ENCODE data around the gene C6orf47. TPM values are rescaled to one million over a fixed set of nuclear protein-coding genes. Genes with fewer than 3 reads are reported as not detected.

C6orf47 gene
- 11.3 to 13.3 TPM (median 12.8 TPM) in 5 replicates for total RNA-seq (2022; extraction: Qiagen RNA extraction)

GRCh38 chr6:31660381-31661261 lies at the start of gene C6orf47:
C6orf47 (minus strand) TSS chr6:31660778; CDS start chr6:31659947, 831 bp downstream.

GRCh38 chr6:31706599-31706998 lies 46.0 kb upstream of the C6orf47 start, which contains the start of gene LY6G6F:
LY6G6F (plus strand) TSS chr6:31706866; CDS start chr6:31706907, 41 bp downstream.

GRCh38 chr6:31702819-31703716 lies 42.5 kb upstream of the C6orf47 start, which contains the start of gene ABHD16A:
ABHD16A (minus strand) TSS chr6:31703324; CDS start chr6:31703281, 43 bp downstream.

GRCh38 chr6:31680226-31681134 lies 19.9 kb upstream of the C6orf47 start, which contains the start of gene LY6G5C:
LY6G5C (minus strand) TSS chr6:31681067; CDS start chr6:31680373, 694 bp downstream.

GRCh38 chr6:31669676-31670075 lies 9.1 kb upstream of the C6orf47 start, which contains the start of gene LY6G5B:
LY6G5B (plus strand) TSS chr6:31669976; CDS start chr6:31670951, 975 bp downstream.

GRCh38 chr6:31665501-31666336 lies 5.1 kb upstream of the C6orf47 start, which contains the start of gene CSNK2B:
CSNK2B (plus strand) TSS chr6:31666080; CDS start chr6:31666832, 752 bp downstream.

GRCh38 chr6:31664790-31665500 lies 4.4 kb upstream of the C6orf47 start, which contains the start of gene GPANK1:
GPANK1 (minus strand) TSS chr6:31664997; CDS start chr6:31664478, 519 bp downstream.

GRCh38 chr6:31655349-31656237 lies 5.0 kb downstream of the C6orf47 start, which contains the start of gene APOM:
APOM (plus strand) TSS chr6:31655894; CDS start chr6:31655967, 73 bp downstream.

GRCh38 chr6:31620586-31621319 lies 39.8 kb downstream of the C6orf47 start, which contains the start of gene PRRC2A:
PRRC2A (plus strand) TSS chr6:31620715; CDS start chr6:31622790, 2,075 bp downstream.

GRCh38 chr6:31614684-31615578 lies 45.6 kb downstream of the C6orf47 start, which contains the start of gene AIF1:
AIF1 (plus strand) TSS chr6:31615234; CDS start chr6:31615330, 96 bp downstream.

Other genes starting within 250 kb of the C6orf47 start
- gene MICB, start 162.6 kb downstream of the C6orf47 start, total RNA-seq (2022; extraction: Qiagen RNA extraction): 5.3 to 7.8 TPM (median 7.0 TPM) in 5 replicates
- not detected in 5 replicates for gene MCCD1, start 131.8 kb downstream of the C6orf47 start, total RNA-seq (2022; extraction: Qiagen RNA extraction)
- gene DDX39B, start 118.8 kb downstream of the C6orf47 start, total RNA-seq (2022; extraction: Qiagen RNA extraction): 267 to 386 TPM (median 346 TPM) in 5 replicates
- 0.42 to 0.88 TPM (median 0.78 TPM) in 5 replicates for gene ATP6V1G2, start 114.2 kb downstream of the C6orf47 start, total RNA-seq (2022; extraction: Qiagen RNA extraction)
- 8.9 to 13.0 TPM (median 12.2 TPM) in 5 replicates for gene NFKBIL1, start 113.2 kb downstream of the C6orf47 start, total RNA-seq (2022; extraction: Qiagen RNA extraction)
- 0.06 to 0.21 TPM (median 0.12 TPM) in 4 of 5 replicates, not detected in the other for gene LTA, start 88.5 kb downstream of the C6orf47 start, total RNA-seq (2022; extraction: Qiagen RNA extraction)
- 0.06 TPM in 1 of 5 replicates, not detected in the others for gene TNF, start 85.2 kb downstream of the C6orf47 start, total RNA-seq (2022; extraction: Qiagen RNA extraction)
- 0.20 to 0.46 TPM (median 0.32 TPM) in 5 replicates for gene LTB, start 78.4 kb downstream of the C6orf47 start, total RNA-seq (2022; extraction: Qiagen RNA extraction)
- gene LST1, start 74.5 kb downstream of the C6orf47 start, total RNA-seq (2022; extraction: Qiagen RNA extraction): 0.11 TPM in 1 of 5 replicates, not detected in the others
- gene NCR3, start 67.8 kb downstream of the C6orf47 start, total RNA-seq (2022; extraction: Qiagen RNA extraction): not detected in 5 replicates
- gene AIF1, start 45.5 kb downstream of the C6orf47 start, total RNA-seq (2022; extraction: Qiagen RNA extraction): not detected in 5 replicates
- gene PRRC2A, start 40.1 kb downstream of the C6orf47 start, total RNA-seq (2022; extraction: Qiagen RNA extraction): 60.5 to 88.7 TPM (median 87.7 TPM) in 5 replicates
- 106 to 143 TPM (median 140 TPM) in 5 replicates for gene BAG6, start 8.1 kb downstream of the C6orf47 start, total RNA-seq (2022; extraction: Qiagen RNA extraction)
- gene APOM, start 4.9 kb downstream of the C6orf47 start, total RNA-seq (2022; extraction: Qiagen RNA extraction): 2.7 to 3.8 TPM (median 3.3 TPM) in 5 replicates
- gene GPANK1, start 4.2 kb upstream of the C6orf47 start, total RNA-seq (2022; extraction: Qiagen RNA extraction): 8.9 to 12.1 TPM (median 11.6 TPM) in 5 replicates
- gene CSNK2B, start 5.3 kb upstream of the C6orf47 start, total RNA-seq (2022; extraction: Qiagen RNA extraction): 165 to 180 TPM (median 171 TPM) in 5 replicates
- gene LY6G5B, start 9.2 kb upstream of the C6orf47 start, total RNA-seq (2022; extraction: Qiagen RNA extraction): 2.7 to 4.4 TPM (median 4.0 TPM) in 5 replicates
- 0.82 to 1.8 TPM (median 1.4 TPM) in 5 replicates for gene LY6G5C, start 20.3 kb upstream of the C6orf47 start, total RNA-seq (2022; extraction: Qiagen RNA extraction)
- 13.2 to 16.4 TPM (median 15.7 TPM) in 5 replicates for gene ABHD16A, start 42.5 kb upstream of the C6orf47 start, total RNA-seq (2022; extraction: Qiagen RNA extraction)
- not detected in 5 replicates for gene LY6G6F, start 46.1 kb upstream of the C6orf47 start, total RNA-seq (2022; extraction: Qiagen RNA extraction)
- not detected in 5 replicates for gene LY6G6D, start 54.6 kb upstream of the C6orf47 start, total RNA-seq (2022; extraction: Qiagen RNA extraction)
- 0.08 to 0.12 TPM in 2 of 5 replicates, not detected in the others for gene LY6G6C, start 61.0 kb upstream of the C6orf47 start, total RNA-seq (2022; extraction: Qiagen RNA extraction)
- not detected in 5 replicates for gene MPIG6B, start 62.6 kb upstream of the C6orf47 start, total RNA-seq (2022; extraction: Qiagen RNA extraction)
- 24.9 to 30.6 TPM (median 28.7 TPM) in 5 replicates for gene DDAH2, start 68.5 kb upstream of the C6orf47 start, total RNA-seq (2022; extraction: Qiagen RNA extraction)
- 438 to 455 TPM (median 449 TPM) in 5 replicates for gene CLIC1, start 75.8 kb upstream of the C6orf47 start, total RNA-seq (2022; extraction: Qiagen RNA extraction)
- 8.4 to 14.3 TPM (median 14.1 TPM) in 5 replicates for gene MSH5, start 79.2 kb upstream of the C6orf47 start, total RNA-seq (2022; extraction: Qiagen RNA extraction)
- 2.1 to 3.7 TPM (median 3.5 TPM) in 5 replicates for gene SAPCD1, start 101.9 kb upstream of the C6orf47 start, total RNA-seq (2022; extraction: Qiagen RNA extraction)
- gene VWA7, start 116.5 kb upstream of the C6orf47 start, total RNA-seq (2022; extraction: Qiagen RNA extraction): 0.94 to 1.9 TPM (median 1.7 TPM) in 5 replicates
- 39.7 to 58.5 TPM (median 57.1 TPM) in 5 replicates for gene VARS1, start 135.0 kb upstream of the C6orf47 start, total RNA-seq (2022; extraction: Qiagen RNA extraction)
- 47.5 to 56.4 TPM (median 52.4 TPM) in 5 replicates for gene LSM2, start 146.2 kb upstream of the C6orf47 start, total RNA-seq (2022; extraction: Qiagen RNA extraction)
- 1.1 to 1.8 TPM (median 1.7 TPM) in 5 replicates for gene HSPA1L, start 154.5 kb upstream of the C6orf47 start, total RNA-seq (2022; extraction: Qiagen RNA extraction)
- gene HSPA1A, start 154.8 kb upstream of the C6orf47 start, total RNA-seq (2022; extraction: Qiagen RNA extraction): 104 to 243 TPM (median 196 TPM) in 5 replicates
- 73.0 to 177 TPM (median 144 TPM) in 5 replicates for gene HSPA1B, start 167.0 kb upstream of the C6orf47 start, total RNA-seq (2022; extraction: Qiagen RNA extraction)
- 22.0 to 34.1 TPM (median 28.7 TPM) in 5 replicates for gene NEU1, start 202.0 kb upstream of the C6orf47 start, total RNA-seq (2022; extraction: Qiagen RNA extraction)
- 0.04 to 0.06 TPM in 2 of 5 replicates, not detected in the others for gene SLC44A4, start 218.2 kb upstream of the C6orf47 start, total RNA-seq (2022; extraction: Qiagen RNA extraction)
- 18.2 to 30.9 TPM (median 28.3 TPM) in 5 replicates for gene EHMT2, start 236.9 kb upstream of the C6orf47 start, total RNA-seq (2022; extraction: Qiagen RNA extraction)
- gene ZBTB12, start 241.3 kb upstream of the C6orf47 start, total RNA-seq (2022; extraction: Qiagen RNA extraction): 2.9 to 4.4 TPM (median 3.9 TPM) in 5 replicates